Skeletal muscle tissue (tissue), 4 donors: ENCODE measurements around the gene SLC2A1. TPM values are rescaled to one million over a fixed set of nuclear protein-coding genes. Genes with fewer than 3 reads are reported as not detected.
"Not testable (repeated sequence)": the region's sequence is repeated elsewhere in the genome, so short reads cannot be mapped to it uniquely, and the experiment has no call there.

Source experiments
- H3K27ac ChIP-seq: one replicate; pipeline ENCODE4 v1.7.0; 2013; ENCODE audit warnings: mild to moderate bottlenecking, low read depth, low read length, inconsistent platforms
- H3K27me3 ChIP-seq, 3 donors: one replicate each; pipeline ENCODE4 v1.7.0; 2013; ENCODE audit warnings: low read length in 3 of 3; ENCODE audit not compliant: control insufficient read depth in 3 of 3, insufficient read depth in 3 of 3
- H3K36me3 ChIP-seq, 3 donors: one replicate each; pipeline ENCODE4 v1.7.0; 2013; ENCODE audit warnings: low read length in 3 of 3; ENCODE audit not compliant: control insufficient read depth in 3 of 3, insufficient read depth in 3 of 3
- H3K4me1 ChIP-seq, 3 donors: one replicate each; pipeline ENCODE4 v1.7.0; 2013; ENCODE audit warnings: low read length in 3 of 3, mild to moderate bottlenecking in 3 of 3; ENCODE audit not compliant: control insufficient read depth in 3 of 3, insufficient read depth in 3 of 3
- H3K4me3 ChIP-seq, 3 donors: one replicate each; pipeline ENCODE4 v1.7.0; 2013; ENCODE audit warnings: low read length in 3 of 3
- H3K9ac ChIP-seq, 3 donors: one replicate each; pipeline ENCODE4 v1.7.0; 2013; ENCODE audit warnings: low read length in 3 of 3, mild to moderate bottlenecking in 3 of 3, moderate library complexity in 2 of 3, low read depth in 1 of 3
- H3K9me3 ChIP-seq, 3 donors: one replicate each; pipeline ENCODE4 v1.7.0; 2013; ENCODE audit warnings: low read length in 3 of 3; ENCODE audit not compliant: control insufficient read depth in 3 of 3
- total RNA-seq: library from RNA; depleted of rRNA; stranded (reverse); fragments of >200 nt; gene quantifications from one replicate; pipeline ENCODE4 v1.2.3, GENCODE V29; 2014
- donor health status: Osteomylitis.

SLC2A1 gene
- total RNA-seq, 1 donor from 2014 or later = 28.2 TPM

- no peaks in the 10 kb centered on the region for H3K9me3 ChIP-seq
- no peak overlapping the region for H3K4me3 ChIP-seq
- no peak overlapping the region for H3K27ac ChIP-seq
- no peaks in the 10 kb centered on the region for H3K4me1 ChIP-seq
- H3K27me3 ChIP-seq = no peaks in the 10 kb centered on the region
- no peaks in the 10 kb centered on the region for H3K36me3 ChIP-seq
- H3K9ac ChIP-seq = no peak overlapping the region
These were observed 47.7 kb downstream of the SLC2A1 start for GRCh38 chr1:42910985-42911384.

- no peaks in the 10 kb centered on the region for H3K27me3 ChIP-seq
- no peaks in the 10 kb centered on the region for H3K9me3 ChIP-seq
- no peaks in the 10 kb centered on the region for H3K36me3 ChIP-seq
- H3K9ac ChIP-seq = no peak overlapping the region
- H3K4me1 ChIP-seq = no peaks in the 10 kb centered on the region
- no peak overlapping the region for H3K27ac ChIP-seq
- H3K4me3 ChIP-seq = no peak overlapping the region
These were observed 50.6 kb downstream of the SLC2A1 start for GRCh38 chr1:42908046-42908445.

DNA sequence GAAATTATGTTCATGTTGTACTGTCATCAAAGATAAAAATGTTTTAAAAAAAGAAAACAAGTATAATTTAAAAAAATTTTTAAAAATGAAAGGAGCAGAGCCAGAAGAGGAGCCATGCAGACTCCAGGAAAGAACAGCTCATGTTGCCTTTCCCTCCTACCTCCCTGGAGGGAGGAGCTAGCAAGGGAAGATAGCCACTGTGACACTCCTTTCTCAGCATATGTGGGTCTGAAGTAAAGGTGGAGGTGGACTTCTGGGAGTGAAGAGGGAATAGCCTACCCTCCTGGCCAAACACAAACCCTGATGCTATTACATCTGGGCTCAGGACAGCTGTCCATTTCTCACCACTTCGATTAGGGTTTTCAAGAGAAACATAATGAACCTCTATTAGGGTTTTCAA is 54.2 kb downstream of the SLC2A1 start:
- Histone ChIP-seq H3K9ac (no peak overlapping the region), H3K9me3 (no peaks in the 10 kb centered on the region), H3K36me3 (no peaks in the 10 kb centered on the region), H3K27me3 (peaks cover 0 to 4% (median 2%) of the 10 kb centered on the region in 3 donors), H3K4me3 (no peak overlapping the region), H3K4me1 (no peaks in the 10 kb centered on the region), H3K27ac (no peak overlapping the region)

- not testable (repeated sequence) for H3K36me3 ChIP-seq, H3K27me3 ChIP-seq, H3K4me1 ChIP-seq, H3K27ac ChIP-seq, H3K9ac ChIP-seq, H3K4me3 ChIP-seq, H3K9me3 ChIP-seq
These were observed 58.7 kb downstream of the SLC2A1 start for GRCh38 chr1:42899960-42900359.

DNA sequence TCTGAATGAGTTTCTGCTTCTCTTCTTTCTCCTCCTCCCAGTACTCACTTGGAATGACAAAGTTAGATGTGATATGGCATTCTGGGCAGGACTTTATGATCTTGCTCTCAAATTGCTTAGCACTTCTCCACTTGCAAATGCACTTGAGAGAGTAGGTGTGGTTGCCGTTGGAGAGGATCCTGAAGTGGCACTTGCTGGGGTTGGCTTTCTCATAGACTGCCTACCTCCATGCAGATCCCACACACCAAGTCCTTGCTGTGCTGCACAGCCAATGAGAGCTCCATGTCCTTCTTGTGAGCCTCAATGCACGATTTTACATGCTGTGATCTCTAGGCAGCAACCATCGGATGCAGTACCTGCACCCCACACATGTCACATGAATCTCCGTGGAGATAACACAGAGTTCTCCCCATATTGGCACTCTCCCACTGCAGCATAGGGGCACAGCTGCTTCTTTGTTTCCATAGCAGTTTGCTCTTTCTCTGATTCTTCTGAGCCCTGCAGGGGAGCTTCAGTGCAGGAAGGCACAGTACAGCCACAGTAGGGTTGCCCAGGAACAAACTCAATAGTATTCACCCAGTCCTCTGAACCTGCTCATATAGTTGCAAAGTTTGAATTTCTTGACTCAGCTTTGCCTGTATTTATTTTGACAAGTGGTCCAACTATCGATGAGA is 67.1 kb downstream of the SLC2A1 start:
- no peaks in the 10 kb centered on the region for H3K36me3 ChIP-seq
- no peak overlapping the region for H3K4me3 ChIP-seq
- no peaks in the 10 kb centered on the region for H3K9me3 ChIP-seq
- H3K27ac ChIP-seq = no peak overlapping the region
- no peaks in the 10 kb centered on the region for H3K4me1 ChIP-seq
- no peak overlapping the region for H3K9ac ChIP-seq
- H3K27me3 ChIP-seq = peaks cover 4 to 14% (median 7%) of the 10 kb centered on the region in 3 donors

- no peaks in the 10 kb centered on the region for H3K9me3 ChIP-seq
- H3K27me3 ChIP-seq = peaks cover 4 to 19% (median 11%) of the 10 kb centered on the region in 3 donors
- no peak overlapping the region for H3K27ac ChIP-seq
- H3K4me1 ChIP-seq = no peaks in the 10 kb centered on the region
- H3K9ac ChIP-seq = no peak overlapping the region
- no peaks in the 10 kb centered on the region for H3K36me3 ChIP-seq
- no peak overlapping the region for H3K4me3 ChIP-seq
These were observed 69.4 kb downstream of the SLC2A1 start for GRCh38 chr1:42889264-42889663.

DNA sequence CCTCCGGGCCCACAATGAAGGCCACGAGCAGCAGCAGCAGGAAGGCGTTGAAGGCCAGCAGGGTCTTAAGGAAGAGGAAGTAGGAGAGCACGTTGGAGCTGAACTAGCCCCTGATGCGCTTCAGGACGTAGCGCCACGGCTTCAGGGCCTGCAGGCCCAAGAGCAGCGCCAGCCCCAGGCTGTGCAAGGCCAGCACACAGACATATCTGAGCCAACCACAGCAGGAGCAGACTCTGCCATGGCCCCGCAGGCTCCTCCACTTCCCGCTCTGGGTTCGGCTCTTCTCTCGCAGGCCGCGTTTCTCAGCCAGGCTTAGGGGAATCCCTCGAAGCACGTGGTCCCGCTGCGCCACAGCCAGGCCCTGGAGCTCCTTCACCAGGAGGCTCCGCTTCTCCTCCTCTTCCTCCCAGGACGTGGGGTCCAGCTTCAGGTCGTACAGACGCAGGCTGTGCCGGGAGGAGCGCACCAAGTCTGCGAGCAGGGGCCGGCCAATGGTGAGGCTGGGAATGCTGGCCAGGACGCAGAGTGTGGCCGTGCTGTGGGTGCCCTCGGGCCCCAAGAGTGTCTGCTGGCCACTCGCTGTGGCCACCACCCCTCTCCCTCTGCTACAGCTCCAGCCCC is 70.5 kb downstream of the SLC2A1 start:
- H3K36me3 ChIP-seq = no peaks in the 10 kb centered on the region

DNA sequence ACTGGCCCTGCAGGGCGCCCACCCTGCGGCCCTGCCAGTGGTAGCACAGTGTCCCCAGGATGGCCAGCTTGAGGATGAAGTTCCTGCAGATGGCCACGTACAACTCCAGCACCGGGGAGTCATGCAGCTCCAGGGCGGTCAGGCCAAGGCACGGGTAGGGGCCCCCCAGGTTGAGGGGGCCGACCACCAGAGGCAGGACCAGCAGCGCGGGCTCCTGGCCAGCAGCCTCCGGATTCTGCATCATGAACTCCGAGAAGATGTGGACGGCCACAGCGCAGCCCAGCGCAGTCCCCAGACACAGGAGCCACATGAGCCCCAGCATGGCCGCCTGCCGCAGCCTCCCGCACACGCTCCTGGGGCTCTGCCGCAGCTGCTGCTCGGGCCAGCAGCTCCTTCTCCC is 71.3 kb downstream of the SLC2A1 start:
- no peaks in the 10 kb centered on the region for H3K4me1 ChIP-seq
- no peak overlapping the region for H3K27ac ChIP-seq
- peaks cover 4 to 19% (median 11%) of the 10 kb centered on the region in 3 donors for H3K27me3 ChIP-seq
- H3K9me3 ChIP-seq = no peaks in the 10 kb centered on the region
- H3K4me3 ChIP-seq = no peak overlapping the region
- H3K9ac ChIP-seq = no peak overlapping the region
- no peaks in the 10 kb centered on the region for H3K36me3 ChIP-seq

More for the DNA sequence above, 70.5 kb downstream of the SLC2A1 start:
- Histone ChIP-seq H3K9me3 (no peaks in the 10 kb centered on the region), H3K4me3 (no peak overlapping the region), H3K4me1 (no peaks in the 10 kb centered on the region), H3K27ac (no peak overlapping the region), H3K9ac (no peak overlapping the region), H3K27me3 (peaks cover 4 to 19% (median 11%) of the 10 kb centered on the region in 3 donors)

DNA sequence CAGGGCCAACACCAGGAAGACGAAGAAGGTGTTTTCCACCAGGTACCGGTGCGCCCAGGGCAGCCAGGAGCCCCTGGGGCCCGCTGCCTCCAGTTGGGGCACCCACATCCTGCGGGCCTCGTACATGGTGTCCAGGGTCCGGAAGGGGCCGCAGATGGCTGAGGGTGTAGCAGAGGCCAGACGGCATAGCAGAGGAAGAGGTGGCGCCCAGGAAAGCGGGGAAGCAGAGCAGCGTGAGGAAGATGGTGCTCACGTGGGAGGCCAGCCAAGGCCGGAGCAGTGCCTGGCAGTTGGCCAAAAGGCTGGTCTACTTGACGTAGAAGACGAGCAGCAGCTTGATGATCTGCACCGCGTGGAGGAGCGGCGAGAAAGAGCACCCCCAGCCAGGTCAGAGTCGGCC is 71.9 kb downstream of the SLC2A1 start:
- H3K9me3 ChIP-seq = no peaks in the 10 kb centered on the region
- no peak overlapping the region for H3K9ac ChIP-seq
- no peaks in the 10 kb centered on the region for H3K4me1 ChIP-seq
- no peaks in the 10 kb centered on the region for H3K36me3 ChIP-seq
- H3K4me3 ChIP-seq = no peak overlapping the region
- H3K27me3 ChIP-seq = peaks cover 4 to 19% (median 10%) of the 10 kb centered on the region in 3 donors
- no peak overlapping the region for H3K27ac ChIP-seq

- H3K9ac ChIP-seq = no peak overlapping the region
- no peaks in the 10 kb centered on the region for H3K36me3 ChIP-seq
- peaks cover 4 to 17% (median 6%) of the 10 kb centered on the region in 3 donors for H3K27me3 ChIP-seq
- no peak overlapping the region for H3K4me3 ChIP-seq
- H3K27ac ChIP-seq = no peak overlapping the region
- no peaks in the 10 kb centered on the region for H3K4me1 ChIP-seq
- no peaks in the 10 kb centered on the region for H3K9me3 ChIP-seq
These were observed 72.5 kb downstream of the SLC2A1 start for GRCh38 chr1:42886046-42886739.
